Psoas muscle (tissue), 8 donors: ENCODE measurements around the gene SIT1. TPM values are rescaled to one million over a fixed set of nuclear protein-coding genes. Genes with fewer than 3 reads are reported as not detected.
"Not testable (repeated sequence)": the region's sequence is repeated elsewhere in the genome, so short reads cannot be mapped to it uniquely, and the experiment has no call there.

Source experiments
- ATAC-seq, 4 donors: fragments of 200-7000 bp; cut with Tn5 transposase; one replicate each; pipeline ENCODE4 v1.9.1; 2020; ENCODE audit warnings: moderate library complexity in 3 of 4, mild to moderate bottlenecking in 2 of 4
- DNase-seq, 2 donors: peaks; one replicate each; pipeline ENCODE4 v3.0.0-alpha.2; 2020
- H3K27ac ChIP-seq: fragments of 200-600 bp; one replicate; pipeline ENCODE4 v1.8.0; 2022
- H3K27me3 ChIP-seq, 3 donors: fragments of 200-600 bp in 1 of 3; one replicate each; pipeline versions ENCODE4 v1.6.1 to v1.8.0; 2013 to 2022; ENCODE audit warnings: low read length in 2 of 3, mild to moderate bottlenecking in 2 of 3, moderate library complexity in 1 of 3; ENCODE audit not compliant: insufficient read depth in 3 of 3
- H3K36me3 ChIP-seq, 2 donors: fragments of 200-600 bp in 1 of 2; one replicate each; pipeline versions ENCODE4 v1.6.1 to v1.8.0; 2013 to 2022; ENCODE audit warnings: low read depth in 1 of 2, mild to moderate bottlenecking in 1 of 2, moderate library complexity in 1 of 2; ENCODE audit not compliant: insufficient read depth in 1 of 2
- H3K4me1 ChIP-seq: fragments of 200-600 bp; one replicate; pipeline ENCODE4 v1.8.0; 2022
- H3K4me3 ChIP-seq: fragments of 200-600 bp; one replicate; pipeline ENCODE4 v1.8.0; 2022; ENCODE audit warnings: mild to moderate bottlenecking
- H3K9me3 ChIP-seq: fragments of 200-600 bp; one replicate; pipeline ENCODE4 v1.8.0; 2022
- CTCF ChIP-seq: fragments of 200-600 bp; IDR thresholded peaks from one replicate; pipeline ENCODE4 v1.8.0; 2022; ENCODE audit warnings: antibody characterized with exemption
- WGBS, 3 donors: extraction: QIAGEN DNeasy Blood & Tissue Kit; methylation state at CpG; one replicate each; pipeline versions ENCODE4 v1.1.6 to v1.1.7; 2013; 5-methylcytosine and 5-hydroxymethylcytosine counted together
- intact Hi-C, 2 donors: fragments of 100-400 bp; cut with DNase I; formaldehyde crosslinking; loops; one replicate each; pipeline versions ENCODE4 v1.11.0 to v1.14.2; 2022
- polyA plus RNA-seq, 3 donors: library from polyadenylated mRNA; stranded (reverse); fragments of 200-250 nt; gene quantifications; one replicate each; pipeline ENCODE4 v1.2.3, GENCODE V29; 2013
- total RNA-seq, 4 donors: library from RNA; stranded (reverse); fragmentation: NEBNext Ultra II Directional in 2 of 4; extraction: Animal tissue kit (Norgen Biotek cat#: 25700) in 2 of 4; gene quantifications; one replicate each; pipeline versions ENCODE4 v1.2.1 to v1.2.4, GENCODE V29; 2021 to 2023
- donor health status: healthy with polysubstance abuse.
- donor health status: DM: no; HTN: no; CAD: no; lungs with moderate emphysema.
- donor health status: Bipolar disorder and iron deficiency.
- donor health status: healthy.
- donor health status: DM: yes; HTN: yes; CAD: no.
- donor health status: DM: no; HTN: no; CAD: no.
- donor health status: DM: no; HTN: no; CAD: no.
- donor health status: DM: yes; HTN: yes; CAD: no.

The SIT1 gene
- total and polyA plus RNA-seq, 7 donors: 0.08 to 0.34 (median 0.24) TPM; not detected in 1

DNA sequence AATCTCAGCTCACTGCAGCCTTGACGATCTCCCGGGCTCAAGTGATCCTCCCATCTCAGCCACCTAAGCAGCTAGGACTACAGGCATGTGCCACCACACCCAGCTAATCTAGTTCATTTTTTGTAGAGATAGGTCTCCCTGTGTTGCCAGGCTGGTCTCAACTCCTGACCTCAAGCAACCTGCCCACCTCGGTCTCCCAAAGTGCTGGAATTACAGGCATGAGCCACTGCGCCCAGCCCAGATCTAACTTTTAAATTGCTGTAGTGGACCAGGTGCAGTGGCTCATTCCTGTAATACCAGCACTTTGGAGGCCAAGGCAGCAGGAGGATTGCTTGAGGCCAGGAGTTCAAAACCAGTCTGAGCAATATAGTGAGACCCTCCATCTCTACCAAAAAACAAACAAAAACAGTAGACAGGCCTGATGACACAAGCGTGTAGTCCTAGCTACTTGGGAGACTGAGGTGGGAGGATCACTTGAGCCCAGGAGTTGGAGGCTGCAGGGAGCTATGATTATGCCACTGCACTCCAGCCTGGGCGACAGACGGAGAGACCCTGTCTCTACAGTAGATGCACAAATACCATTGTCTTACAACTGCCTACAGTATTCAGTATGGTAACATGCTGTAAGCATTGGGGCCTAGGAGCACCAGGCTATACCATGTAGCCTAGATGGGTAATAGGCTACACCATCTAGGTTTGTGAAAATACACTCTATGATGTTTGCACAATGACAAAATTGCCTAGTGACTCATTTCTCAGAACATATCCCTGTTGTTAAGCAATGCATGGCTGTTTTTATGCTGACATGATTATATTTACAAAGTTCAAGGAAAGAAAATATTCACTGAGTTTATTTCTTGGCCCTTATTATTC lies 1.5 kb upstream of the SIT1 start:
- DNase-seq: no peak
- no peaks in the 10 kb centered on the region for H3K27me3 ChIP-seq
- no peak for ATAC-seq
- no peak overlapping the region for H3K27ac ChIP-seq
- H3K9me3 ChIP-seq: no peaks in the 10 kb centered on the region
- WGBS, 3 donors: 80 to 83% (median 82%) methylated on average over 7 of the region's 7 CpGs
- intact Hi-C loops: no loop called here
- H3K36me3 ChIP-seq: no peaks in the 10 kb centered on the region
- H3K4me1 ChIP-seq: no peaks in the 10 kb centered on the region
- no peak for TF ChIP-seq CTCF
- H3K4me3 ChIP-seq: no peak overlapping the region

GRCh38 chr9:35649431-35650340 lies 1.0 kb downstream of the SIT1 start:
- no peak for ATAC-seq
- intact Hi-C loops: loop anchor here in 1 of 2 donors (5.0 to 10.0 kb wide), 3 partner anchors 42 to 233 kb away; partner anchors contain the start of gene TESK1
- Histone ChIP-seq H3K36me3 (no peaks in the 10 kb centered on the region), H3K4me1 (no peaks in the 10 kb centered on the region), H3K27ac (no peak overlapping the region), H3K27me3 (no peaks in the 10 kb centered on the region), H3K9me3 (no peaks in the 10 kb centered on the region), H3K4me3 (no peak overlapping the region)
- WGBS, 3 donors: 60 to 75% (median 62%) methylated on average over 25 to 26 of the region's 26 CpGs
- no peak for TF ChIP-seq CTCF
- DNase-seq: peak in 1 of 2 donors; percentile 67

DNA sequence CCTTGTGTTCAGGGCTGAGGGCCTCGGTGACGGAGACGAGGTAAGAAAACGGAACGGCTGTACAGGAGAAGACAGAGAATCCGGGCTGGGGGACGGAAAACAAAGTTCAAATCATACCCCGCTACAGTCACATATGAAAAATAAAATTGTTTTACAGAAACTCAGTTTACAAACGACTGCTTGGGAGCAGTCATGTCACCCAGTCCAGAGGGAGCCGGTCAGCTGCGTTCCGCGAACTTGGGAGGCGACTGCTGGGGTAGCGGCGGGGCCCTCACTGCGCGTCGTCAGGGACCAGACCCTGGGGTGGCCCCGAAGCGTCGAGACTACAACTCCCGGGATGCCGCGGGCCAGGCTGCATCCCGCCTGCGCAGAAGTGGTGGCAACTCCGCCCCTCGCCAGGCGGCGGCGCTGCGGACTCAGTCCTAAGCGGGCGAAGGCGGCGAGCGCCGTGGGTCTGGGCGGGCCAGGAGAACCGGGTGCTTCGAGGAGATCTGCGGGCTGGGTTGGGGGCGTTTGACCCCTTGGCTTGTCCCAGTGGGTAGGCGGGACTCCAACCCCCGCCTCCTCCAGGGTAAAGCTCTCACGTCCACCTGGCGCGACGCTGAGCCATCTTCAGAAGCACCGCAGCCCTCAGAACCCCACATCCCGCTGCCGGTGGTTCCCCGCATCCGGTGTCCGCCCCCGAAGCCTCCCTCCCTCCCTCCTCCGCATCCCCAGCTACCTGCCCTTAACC lies 4.0 kb downstream of the SIT1 start:
- WGBS, 3 donors: 0% methylated on average over 50 to 58 of the region's 58 CpGs
- H3K4me1 ChIP-seq: no peaks in the 10 kb centered on the region
- ATAC-seq: peak; percentile 96 to 100 (median 97)
- no peaks in the 10 kb centered on the region for H3K36me3 ChIP-seq
- no peaks in the 10 kb centered on the region for H3K9me3 ChIP-seq
- H3K27me3 ChIP-seq: no peaks in the 10 kb centered on the region
- peak; percentile 95 for TF ChIP-seq CTCF
- H3K27ac ChIP-seq: peak overlapping the region; percentile 92
- peak; percentile 93 to 96 for DNase-seq
- H3K4me3 ChIP-seq: peak overlapping the region; percentile 85
- intact Hi-C loops: loop anchor here in 1 of 2 donors (5.0 to 10.0 kb wide), 3 partner anchors 39 to 236 kb away; partner anchors contain the start of gene TESK1

DNA sequence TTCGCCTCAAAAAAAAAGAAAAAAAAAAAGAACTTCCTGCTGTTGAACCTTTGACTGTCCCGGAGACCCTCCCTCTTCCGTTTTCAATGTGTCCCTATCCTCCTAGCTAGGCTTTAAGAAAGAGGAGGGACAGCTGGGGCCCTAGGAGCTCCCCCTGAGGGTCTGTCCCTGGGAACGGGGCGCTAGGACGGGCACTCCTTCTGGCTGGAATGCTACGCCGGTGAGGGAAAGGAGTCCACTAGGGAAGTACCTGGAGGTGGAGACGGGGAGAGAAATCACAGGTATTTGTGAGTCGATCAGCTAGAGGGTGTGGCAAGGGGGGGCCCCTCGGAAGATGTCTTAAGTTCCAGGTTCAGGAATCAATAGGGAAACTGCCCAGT lies 4.6 kb downstream of the SIT1 start:
- intact Hi-C loops: loop anchor here in 1 of 2 donors (5.0 to 10.0 kb wide), 3 partner anchors 39 to 236 kb away; partner anchors contain the start of gene TESK1
- Histone ChIP-seq H3K9me3 (no peaks in the 10 kb centered on the region), H3K36me3 (no peaks in the 10 kb centered on the region), H3K27ac (peak overlapping the region; percentile 92), H3K4me1 (no peaks in the 10 kb centered on the region), H3K4me3 (peak overlapping the region; percentile 85), H3K27me3 (no peaks in the 10 kb centered on the region)
- peak; percentile 11 to 67 (median 36) for ATAC-seq
- no peak for DNase-seq
- WGBS, 3 donors: 4 to 15% (median 9%) methylated on average over 11 of the region's 11 CpGs
- TF ChIP-seq CTCF: no peak

GRCh38 chr9:35645736-35646135 lies 5.0 kb downstream of the SIT1 start:
- WGBS, 3 donors: 55 to 67% (median 57%) methylated on average over 9 to 10 of the region's 10 CpGs
- intact Hi-C loops: loop anchor here in 1 of 2 donors (5.0 to 10.0 kb wide), 3 partner anchors 38 to 237 kb away; partner anchors contain the start of gene TESK1
- H3K4me1 ChIP-seq, DNase-seq, H3K36me3 ChIP-seq, H3K9me3 ChIP-seq, H3K27me3 ChIP-seq, H3K27ac ChIP-seq: not testable (repeated sequence)
- H3K4me3 ChIP-seq: peak overlapping the region; percentile 85
- peak in 1 of 4 donors; percentile 4 for ATAC-seq
